Measurements from ENCODE around the gene TEKTIP1.

The TEKTIP1 gene

GRCh38 chr19:3557461-3558248, 18.7 kb downstream of the TEKTIP1 start, which contains the start of gene MFSD12:
TSS of gene MFSD12 (minus strand) at chr19:3557586. CDS start at chr19:3557403, 183 bp downstream.
- TF ChIP-seq EGR1 (IDR thresholded peaks at IDR 0.05) (peak; percentile 27; the same call in 1 of the 2 replicates), MAX (IDR thresholded peaks at IDR 0.05) (peak; percentile 89), USF1 (IDR thresholded peaks at IDR 0.05) (peak; percentile 71), ZBTB7A (IDR thresholded peaks at IDR 0.05; ENCODE audit: low read depth) (peak; percentile 94), TCF12 (IDR thresholded peaks at IDR 0.05; ENCODE audit: low read depth) (no peak), FOXM1 (IDR thresholded peaks at IDR 0.05; ENCODE audit: borderline replicate concordance, low read depth) (no peak), TAF1 (IDR thresholded peaks at IDR 0.05; ENCODE audit: low read depth) (peak; percentile 64; the same call in 1 of the 2 replicates)

DNA sequence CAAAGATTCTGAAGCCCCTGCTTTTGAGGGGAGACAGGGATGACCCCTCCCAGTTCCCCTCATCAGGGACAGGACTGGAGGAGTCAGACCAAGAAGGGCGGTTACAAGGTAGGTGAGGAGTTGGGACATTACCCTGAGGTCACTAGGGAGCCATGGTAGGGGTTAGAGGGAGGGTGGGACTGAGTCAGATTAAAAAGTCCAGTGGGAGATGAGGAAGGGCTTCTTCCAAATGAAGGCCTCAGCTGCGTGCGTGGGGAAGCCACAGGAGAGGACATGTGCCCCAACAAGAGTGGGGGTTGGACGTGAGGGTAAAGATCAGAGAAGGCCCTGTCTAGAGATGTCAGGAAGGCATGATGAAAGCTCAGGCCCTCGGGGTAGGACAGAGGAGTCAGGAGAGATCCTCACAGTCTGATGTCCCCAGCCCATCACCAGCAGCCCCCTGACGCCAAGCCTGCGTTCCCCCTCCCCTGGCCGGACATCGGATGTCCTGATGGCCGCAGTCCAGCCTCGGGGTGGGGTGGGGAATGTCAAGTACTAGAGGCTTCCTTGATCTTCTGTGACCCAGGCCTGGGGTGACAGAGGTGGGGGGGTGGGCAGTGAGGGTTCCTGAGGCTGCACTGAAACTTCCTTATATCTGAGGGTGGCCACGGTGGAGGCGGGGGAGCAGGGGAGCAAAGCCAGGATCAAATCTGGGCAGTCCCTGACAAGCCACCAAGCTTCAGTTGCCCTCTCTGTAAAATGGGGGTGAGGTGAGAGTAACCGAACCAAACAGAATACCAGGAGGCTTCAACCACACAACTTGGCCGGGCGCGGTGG, 24.9 kb downstream of the TEKTIP1 start:
- TF ChIP-seq ZBTB7A (IDR thresholded peaks at IDR 0.05; ENCODE audit: low read depth) (no peak), NFIC (IDR thresholded peaks at IDR 0.05) (no peak), EP300 (IDR thresholded peaks at IDR 0.05; ENCODE audit: borderline replicate concordance) (no peak)

GRCh38 chr19:3565139-3565538, 26.2 kb downstream of the TEKTIP1 start:
- TF ChIP-seq USF1 (IDR thresholded peaks at IDR 0.05) = no peak
- TF ChIP-seq TAF1 (IDR thresholded peaks at IDR 0.05; ENCODE audit: low read depth) = no peak
- TF ChIP-seq NFIC (IDR thresholded peaks at IDR 0.05) = no peak
- no peak for TF ChIP-seq RAD21 (IDR thresholded peaks at IDR 0.05; ENCODE audit: low read depth)
- TF ChIP-seq, protein P1, sequence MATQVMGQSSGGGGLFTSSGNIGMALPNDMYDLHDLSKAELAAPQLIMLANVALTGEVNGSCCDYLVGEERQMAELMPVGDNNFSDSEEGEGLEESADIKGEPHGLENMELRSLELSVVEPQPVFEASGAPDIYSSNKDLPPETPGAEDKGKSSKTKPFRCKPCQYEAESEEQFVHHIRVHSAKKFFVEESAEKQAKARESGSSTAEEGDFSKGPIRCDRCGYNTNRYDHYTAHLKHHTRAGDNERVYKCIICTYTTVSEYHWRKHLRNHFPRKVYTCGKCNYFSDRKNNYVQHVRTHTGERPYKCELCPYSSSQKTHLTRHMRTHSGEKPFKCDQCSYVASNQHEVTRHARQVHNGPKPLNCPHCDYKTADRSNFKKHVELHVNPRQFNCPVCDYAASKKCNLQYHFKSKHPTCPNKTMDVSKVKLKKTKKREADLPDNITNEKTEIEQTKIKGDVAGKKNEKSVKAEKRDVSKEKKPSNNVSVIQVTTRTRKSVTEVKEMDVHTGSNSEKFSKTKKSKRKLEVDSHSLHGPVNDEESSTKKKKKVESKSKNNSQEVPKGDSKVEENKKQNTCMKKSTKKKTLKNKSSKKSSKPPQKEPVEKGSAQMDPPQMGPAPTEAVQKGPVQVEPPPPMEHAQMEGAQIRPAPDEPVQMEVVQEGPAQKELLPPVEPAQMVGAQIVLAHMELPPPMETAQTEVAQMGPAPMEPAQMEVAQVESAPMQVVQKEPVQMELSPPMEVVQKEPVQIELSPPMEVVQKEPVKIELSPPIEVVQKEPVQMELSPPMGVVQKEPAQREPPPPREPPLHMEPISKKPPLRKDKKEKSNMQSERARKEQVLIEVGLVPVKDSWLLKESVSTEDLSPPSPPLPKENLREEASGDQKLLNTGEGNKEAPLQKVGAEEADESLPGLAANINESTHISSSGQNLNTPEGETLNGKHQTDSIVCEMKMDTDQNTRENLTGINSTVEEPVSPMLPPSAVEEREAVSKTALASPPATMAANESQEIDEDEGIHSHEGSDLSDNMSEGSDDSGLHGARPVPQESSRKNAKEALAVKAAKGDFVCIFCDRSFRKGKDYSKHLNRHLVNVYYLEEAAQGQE (IDR thresholded peaks at IDR 0.05; ENCODE audit: low read depth) = no peak
- no peak for TF ChIP-seq ZBTB7A (IDR thresholded peaks at IDR 0.05; ENCODE audit: low read depth)
- TF ChIP-seq YY1 (IDR thresholded peaks at IDR 0.05; ENCODE audit: low read depth) = no peak
- TF ChIP-seq EGR1 (IDR thresholded peaks at IDR 0.05) = no peak

GRCh38 chr19:3570606-3571011, 31.6 kb downstream of the TEKTIP1 start:
- no peak for TF ChIP-seq TCF12 (IDR thresholded peaks at IDR 0.05; ENCODE audit: low read depth)
- no peak for TF ChIP-seq ZBTB7A (IDR thresholded peaks at IDR 0.05; ENCODE audit: low read depth)
- no peak for TF ChIP-seq CEBPB (IDR thresholded peaks at IDR 0.05)
- TF ChIP-seq TEAD4 (IDR thresholded peaks at IDR 0.05) = no peak
- TF ChIP-seq MAX (IDR thresholded peaks at IDR 0.05) = no peak
- TF ChIP-seq CREB1 (IDR thresholded peaks at IDR 0.05; ENCODE audit: low read depth) = no peak
- TF ChIP-seq EGR1 (IDR thresholded peaks at IDR 0.05) = no peak
- TF ChIP-seq RAD21 (IDR thresholded peaks at IDR 0.05; ENCODE audit: low read depth) = no peak
- TF ChIP-seq, protein P1 (IDR thresholded peaks at IDR 0.05; ENCODE audit: low read depth) = no peak
- TF ChIP-seq TAF1 (IDR thresholded peaks at IDR 0.05; ENCODE audit: low read depth) = no peak
- no peak for TF ChIP-seq USF1 (IDR thresholded peaks at IDR 0.05)

DNA sequence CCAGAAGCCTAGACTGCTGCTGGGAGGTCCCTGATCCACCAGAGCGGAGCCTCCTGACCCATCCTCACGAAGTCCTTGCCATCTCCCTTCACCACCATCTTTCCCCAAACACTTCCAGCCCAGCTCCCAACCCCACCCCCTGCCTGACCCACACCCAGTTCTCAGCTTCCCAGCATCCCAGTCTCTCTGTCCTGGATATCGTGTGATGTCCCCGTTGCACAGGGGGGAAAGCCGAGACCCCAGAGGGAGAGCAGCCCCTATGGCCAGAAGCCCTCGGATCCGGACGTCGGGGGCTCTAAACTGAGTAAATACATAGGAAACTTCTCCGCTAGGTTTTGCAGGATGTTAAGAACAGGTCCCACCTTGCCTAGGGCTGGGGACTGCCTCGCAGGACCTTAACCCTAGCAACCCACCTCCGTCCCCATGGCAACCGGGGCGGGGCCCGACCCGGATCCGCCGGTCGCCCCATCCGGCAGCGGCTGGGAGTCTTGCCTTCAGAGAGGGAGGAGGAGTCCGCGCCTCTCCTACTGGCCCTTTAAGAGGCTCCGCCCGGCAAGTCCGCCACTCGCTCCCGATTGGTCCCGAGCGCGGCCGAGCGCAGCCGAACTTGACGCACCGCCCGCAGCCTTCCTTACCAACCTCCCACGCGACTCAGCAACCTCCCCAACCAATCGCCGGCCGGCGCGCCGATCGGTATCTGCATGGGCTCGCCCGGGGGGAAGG, 33.3 kb downstream of the TEKTIP1 start:
- TF ChIP-seq MAX (IDR thresholded peaks at IDR 0.05) (no peak), EGR1 (IDR thresholded peaks at IDR 0.05) (peak; percentile 83), YY1 (IDR thresholded peaks at IDR 0.05; ENCODE audit: low read depth) (no peak), CREB1 (IDR thresholded peaks at IDR 0.05; ENCODE audit: low read depth) (0 out of 2 replicates have a peak, but pooled peaks have one; percentile 34)

Data from Ishikawa (cell line).